ENCODE measurements around the gene NPAS2. TPM values are rescaled to one million over a fixed set of nuclear protein-coding genes. Genes with fewer than 3 reads are reported as not detected.

NPAS2 gene
- total RNA-seq, 1 experiment from 2014 or later, result 38.3 TPM

- TF ChIP-seq CTCF (conservative IDR thresholded peaks at IDR 0.05), result no peak
- Histone ChIP-seq H3F3A (ENCODE audit: insufficient read depth, low read depth) (peaks cover 25% of the 10 kb centered on the region), H3K79me2 (ENCODE audit: low read depth) (peaks cover 97% of the 10 kb centered on the region), H3K9me2 (ENCODE audit: insufficient read depth) (no peaks in the 10 kb centered on the region), H3K36me3 (ENCODE audit: low read depth) (peaks cover 33% of the 10 kb centered on the region), H2AFZ (no peak overlapping the region), H3K4me2 (no peak overlapping the region), H3K9me3 (ENCODE audit: insufficient read depth, low read depth) (no peaks in the 10 kb centered on the region), H3K27ac (0 out of 2 replicates have a peak overlapping the region, but pooled peaks have one; percentile 10), H3K4me3 (no peak overlapping the region), H3K4me1 (replicated peaks; ENCODE audit: insufficient read depth) (no peaks in the 10 kb centered on the region), H4K20me1 (ENCODE audit: insufficient read depth) (peaks cover 49% of the 10 kb centered on the region), H3K27me3 (ENCODE audit: insufficient read depth, low read depth) (no peaks in the 10 kb centered on the region)
- no TSS peak for BruUV-seq (replicated peaks)
- ChIA-PET CTCF (no interaction called here), POLR2A (ENCODE audit: unreplicated experiment) (no interaction called here)
- DNase-seq, result no peak
- intact Hi-C loops (cut with micrococcal nuclease; ENCODE audit: unreplicated experiment), result no loop called here
Measured at GRCh38 chr2:100845141-100845991, 25.4 kb downstream of the NPAS2 start.

GRCh38 chr2:100846716-100847115 lies 26.8 kb downstream of the NPAS2 start:
- TF ChIP-seq EZH2 (IDR thresholded peaks at IDR 0.05; ENCODE audit: low read depth) (no peak), CTCF (conservative IDR thresholded peaks at IDR 0.05) (no peak)
- DNase-seq, result no peak

GRCh38 chr2:100852447-100852846 lies 32.5 kb downstream of the NPAS2 start:
- Histone ChIP-seq H4K20me1 (ENCODE audit: insufficient read depth) (no peaks in the 10 kb centered on the region), H3F3A (ENCODE audit: insufficient read depth, low read depth) (peaks cover 57% of the 10 kb centered on the region), H2AFZ (no peak overlapping the region), H3K79me2 (ENCODE audit: low read depth) (peaks cover 83% of the 10 kb centered on the region), H3K9me3 (ENCODE audit: insufficient read depth, low read depth) (no peaks in the 10 kb centered on the region), H3K27ac (no peak overlapping the region), H3K4me1 (replicated peaks; ENCODE audit: insufficient read depth) (peaks cover 66% of the 10 kb centered on the region), H3K4me3 (no peak overlapping the region), H3K27me3 (ENCODE audit: insufficient read depth, low read depth) (no peaks in the 10 kb centered on the region), H3K9me2 (ENCODE audit: insufficient read depth) (no peaks in the 10 kb centered on the region), H3K36me3 (ENCODE audit: low read depth) (0 out of 2 replicates have a peak, but pooled peaks cover 3% of the 10 kb centered on the region), H3K4me2 (peak overlapping the region; percentile 58)
- no TSS peak for BruUV-seq (replicated peaks)
- TF ChIP-seq CTCF (conservative IDR thresholded peaks at IDR 0.05) (no peak), EZH2 (IDR thresholded peaks at IDR 0.05; ENCODE audit: low read depth) (no peak)
- no peak for DNase-seq
- intact Hi-C loops (cut with micrococcal nuclease; ENCODE audit: unreplicated experiment), result no loop called here
- CTCF ChIA-PET, result no interaction called here
- POLR2A ChIA-PET (ENCODE audit: unreplicated experiment), result no interaction called here

More at GRCh38 chr2:100846716-100847115, 26.8 kb downstream of the NPAS2 start:
- intact Hi-C loops (cut with micrococcal nuclease; ENCODE audit: unreplicated experiment), result no loop called here
- Histone ChIP-seq H3K4me1 (replicated peaks; ENCODE audit: insufficient read depth) (peaks cover 8% of the 10 kb centered on the region), H3K79me2 (ENCODE audit: low read depth) (peaks cover 96% of the 10 kb centered on the region), H3K27ac (no peak overlapping the region), H3F3A (ENCODE audit: insufficient read depth, low read depth) (peaks cover 14% of the 10 kb centered on the region), H4K20me1 (ENCODE audit: insufficient read depth) (peaks cover 36% of the 10 kb centered on the region), H3K4me2 (no peak overlapping the region), H3K9me3 (ENCODE audit: insufficient read depth, low read depth) (no peaks in the 10 kb centered on the region), H3K4me3 (no peak overlapping the region), H3K27me3 (ENCODE audit: insufficient read depth, low read depth) (no peaks in the 10 kb centered on the region), H2AFZ (no peak overlapping the region), H3K36me3 (ENCODE audit: low read depth) (peaks cover 23% of the 10 kb centered on the region), H3K9me2 (ENCODE audit: insufficient read depth) (no peaks in the 10 kb centered on the region)
- CTCF ChIA-PET, result no interaction called here
- POLR2A ChIA-PET (ENCODE audit: unreplicated experiment), result no interaction called here
- no TSS peak for BruUV-seq (replicated peaks)

Measured in PC-9 (cell line).